Measurements from ENCODE around the gene NOS1AP.

- TF ChIP-seq CTCF (IDR thresholded peaks at IDR 0.05; ENCODE audit: low read depth, low read length, poor library complexity, severe bottlenecking) (no peak), EZH2phosphoT487 (IDR thresholded peaks at IDR 0.05; ENCODE audit: borderline replicate concordance, low read length) (no peak)
Measured at GRCh38 chr1:162253790-162254189, 184.3 kb downstream of the NOS1AP start.

All from DOHH2 (cell line).